ENCODE measurements around the gene OCA2.
"Not testable (repeated sequence)": the region's sequence is repeated elsewhere in the genome, so short reads cannot be mapped to it uniquely, and the experiment has no call there.

The OCA2 gene

GRCh38 chr15:28098766-28099554 is at the start of gene OCA2:
OCA2 (minus strand) TSS chr15:28099315; CDS start chr15:28081874, 17,441 bp downstream.
- DNase-seq = no peak

DNA sequence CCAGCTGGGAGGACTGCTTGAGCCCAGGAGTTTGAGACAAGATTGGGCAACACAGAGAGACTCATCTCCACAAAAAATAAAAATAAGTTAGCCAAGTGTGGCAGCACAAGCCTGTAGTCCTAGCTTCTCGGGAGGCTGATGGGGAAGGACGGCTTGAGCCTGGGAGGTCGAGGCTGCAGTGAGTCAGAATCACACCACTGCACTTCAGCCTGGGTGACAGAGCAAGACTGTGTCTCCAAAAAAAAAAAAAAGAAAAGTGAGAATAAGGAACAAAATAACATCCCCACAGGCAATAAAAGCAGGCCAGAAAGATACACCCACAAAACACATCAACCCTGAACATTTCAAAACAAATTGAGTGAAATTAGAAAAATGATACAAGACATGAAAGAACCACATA is 48.7 kb upstream of the OCA2 start:
- DNase-seq = no peak

GRCh38 chr15:28145419-28145818 is 46.3 kb upstream of the OCA2 start:
- DNase-seq = not testable (repeated sequence)

GRCh38 chr15:28140062-28140461 is 40.9 kb upstream of the OCA2 start:
- no peak for DNase-seq

DNA sequence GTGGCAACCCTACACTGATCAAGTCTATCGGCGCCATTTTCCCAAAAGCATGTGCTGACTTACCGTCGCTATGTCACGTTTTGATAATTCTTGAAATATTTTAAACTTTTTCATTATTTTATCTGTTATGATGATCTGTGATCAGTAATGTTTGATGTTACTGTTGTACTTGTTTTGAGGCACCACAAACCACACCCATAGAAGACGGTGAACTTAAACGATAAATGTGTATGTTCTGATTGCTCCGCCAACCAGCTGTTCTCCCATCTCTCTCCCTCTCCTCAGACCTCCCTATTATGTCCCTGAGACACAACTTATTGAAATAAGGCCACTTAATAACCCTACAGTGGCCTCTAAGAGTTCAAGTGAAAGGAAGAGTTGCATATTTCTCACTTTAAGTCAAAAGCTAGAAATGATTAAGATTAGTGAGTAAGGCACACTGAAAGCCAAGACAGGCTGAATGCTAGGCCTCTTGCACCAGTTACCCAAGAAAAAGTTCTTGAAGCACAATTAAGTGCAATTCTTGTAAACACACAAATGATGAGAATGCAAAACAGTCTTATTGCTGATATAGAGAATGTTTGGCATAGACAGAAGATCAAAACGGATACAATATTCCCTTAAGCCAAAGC is 38.4 kb upstream of the OCA2 start:
- DNase-seq = not testable (repeated sequence)

DNA sequence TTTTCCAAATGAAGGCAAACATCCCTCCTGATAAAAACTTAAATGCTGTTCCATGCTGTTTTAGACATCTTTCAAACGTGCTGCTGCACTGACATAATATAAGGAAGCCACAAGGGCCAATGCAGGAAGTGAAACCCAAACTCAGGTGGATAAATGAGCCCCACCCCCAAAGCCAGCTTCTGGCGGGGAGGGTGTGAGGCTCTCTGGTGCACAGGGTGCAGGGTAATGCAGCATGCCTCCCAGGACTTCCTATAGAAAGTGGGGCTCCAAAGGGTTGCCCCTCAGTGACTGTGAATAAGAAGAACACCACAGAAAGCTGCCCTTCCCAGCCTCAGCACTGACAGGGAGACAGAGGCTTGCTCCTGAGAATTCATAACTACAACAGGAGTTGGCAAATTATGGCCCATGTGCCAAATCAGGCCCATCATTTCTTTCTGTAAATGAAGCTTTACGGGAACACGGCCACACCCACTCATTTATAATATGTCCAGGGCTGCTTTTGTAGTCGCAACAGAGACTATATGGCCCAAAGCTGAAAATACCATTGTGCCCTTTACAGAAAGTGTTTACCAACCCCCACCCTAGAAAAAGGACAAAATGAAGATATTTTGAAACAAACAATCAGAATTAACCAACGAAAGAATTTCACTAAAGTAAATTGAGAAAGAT is 37.3 kb upstream of the OCA2 start:
- DNase-seq = not testable (repeated sequence)

DNA sequence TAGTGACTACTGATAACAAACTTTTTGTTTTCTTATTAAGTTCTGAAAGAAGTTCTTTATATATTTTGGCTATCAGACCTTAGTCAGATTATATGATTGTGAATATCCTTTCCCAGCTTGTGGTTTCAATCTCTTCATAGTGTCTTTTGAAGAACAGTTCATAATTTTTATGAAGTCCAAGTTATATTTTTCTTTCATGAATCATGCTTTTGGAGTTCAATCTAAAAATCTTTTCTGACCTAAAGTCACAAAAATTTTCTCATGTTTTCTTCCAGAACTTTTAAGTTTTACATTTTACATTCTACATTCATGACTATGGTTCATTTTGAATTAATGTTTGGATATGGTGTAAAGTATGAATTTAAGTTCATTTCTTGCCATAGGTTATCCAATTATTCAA is 34.2 kb upstream of the OCA2 start:
- no peak for DNase-seq

DNA sequence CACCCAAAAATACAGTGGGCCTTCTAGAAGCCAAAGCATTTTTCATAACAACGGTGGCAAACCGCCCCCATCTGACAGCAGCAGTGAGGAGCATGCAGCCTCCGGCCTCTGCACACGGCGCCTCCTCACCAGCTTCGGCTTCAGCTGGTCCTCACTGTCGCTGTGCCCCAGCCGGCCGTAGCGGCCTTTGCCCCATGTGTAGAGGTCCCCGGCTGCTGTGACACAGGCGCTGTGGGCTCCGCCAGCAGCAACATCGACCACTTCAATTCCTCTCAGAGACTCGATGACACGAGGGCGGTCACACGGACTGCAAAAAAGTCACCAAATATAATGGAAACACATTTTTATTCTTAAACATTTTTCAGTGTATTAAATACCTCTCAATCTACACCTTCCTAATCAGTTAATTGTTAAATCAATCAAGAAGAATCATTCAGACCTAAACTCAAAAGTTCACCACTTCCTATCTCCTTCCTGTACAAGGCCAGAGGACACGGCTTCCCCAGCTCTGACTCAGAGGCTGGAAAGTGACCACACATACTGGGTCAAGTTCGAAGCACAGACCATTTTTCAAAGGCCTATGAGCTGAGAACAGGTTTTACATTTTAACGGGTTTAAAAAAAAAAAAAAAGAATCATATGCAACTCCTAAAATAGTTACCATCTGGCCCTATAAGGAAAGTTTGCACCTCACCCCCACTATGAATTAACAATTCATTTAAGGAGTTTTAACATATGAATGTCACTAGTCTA is 33.6 kb upstream of the OCA2 start:
- no peak for DNase-seq

DNA sequence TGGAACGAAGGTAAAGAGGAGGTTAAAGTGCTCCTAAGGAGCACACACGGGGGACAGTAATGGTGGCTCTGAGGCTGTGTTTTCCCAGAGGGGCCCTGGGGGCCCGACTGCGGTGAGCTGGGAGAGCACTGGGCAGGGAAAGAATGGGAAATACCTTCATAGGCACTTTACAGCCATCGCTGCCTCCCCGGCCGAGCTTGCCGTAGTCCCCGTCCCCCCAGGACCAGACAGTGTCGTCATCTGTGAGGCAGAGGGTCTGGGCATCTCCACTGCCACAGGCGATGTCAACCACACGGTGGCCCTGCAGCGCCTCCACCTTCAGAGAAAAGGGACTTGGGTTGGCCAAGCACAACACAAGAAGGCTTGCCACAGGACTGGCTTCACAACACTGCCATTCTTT is 32.8 kb upstream of the OCA2 start:
- no peak for DNase-seq

- no peak for DNase-seq
Observed at GRCh38 chr15:28131400-28131799, 32.3 kb upstream of the OCA2 start.

GRCh38 chr15:28130651-28131050 is 31.5 kb upstream of the OCA2 start:
- no peak for DNase-seq

GRCh38 chr15:28129231-28129848 is 30.2 kb upstream of the OCA2 start:
- DNase-seq = no peak

GRCh38 chr15:28128031-28128430 is 28.9 kb upstream of the OCA2 start:
- DNase-seq = no peak

DNA sequence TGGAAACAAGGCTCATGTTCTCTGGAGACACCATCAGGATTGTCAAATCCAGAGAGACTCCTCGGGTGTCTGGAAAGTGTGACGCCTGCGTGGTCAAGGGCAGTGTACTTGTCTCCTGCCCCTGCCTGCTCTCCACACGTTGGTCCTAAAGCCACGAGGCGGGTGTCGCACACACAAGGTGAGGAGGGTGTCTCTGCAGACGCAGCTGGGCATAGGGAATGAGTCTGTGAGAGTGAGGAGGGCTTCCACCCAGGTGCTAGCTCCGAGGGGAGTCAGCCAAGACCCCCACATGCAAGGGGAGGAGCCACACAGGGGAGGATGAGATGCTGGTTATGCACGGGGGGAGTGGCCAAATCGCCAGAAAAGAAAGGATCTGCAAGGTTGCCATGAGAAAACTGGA is 27.9 kb upstream of the OCA2 start:
- no peak for DNase-seq

GRCh38 chr15:28125673-28126651 is 26.8 kb upstream of the OCA2 start:
- peak in 1 of 2 experiments; percentile 8 for DNase-seq

GRCh38 chr15:28124841-28125240 is 25.7 kb upstream of the OCA2 start:
- no peak for DNase-seq

DNA sequence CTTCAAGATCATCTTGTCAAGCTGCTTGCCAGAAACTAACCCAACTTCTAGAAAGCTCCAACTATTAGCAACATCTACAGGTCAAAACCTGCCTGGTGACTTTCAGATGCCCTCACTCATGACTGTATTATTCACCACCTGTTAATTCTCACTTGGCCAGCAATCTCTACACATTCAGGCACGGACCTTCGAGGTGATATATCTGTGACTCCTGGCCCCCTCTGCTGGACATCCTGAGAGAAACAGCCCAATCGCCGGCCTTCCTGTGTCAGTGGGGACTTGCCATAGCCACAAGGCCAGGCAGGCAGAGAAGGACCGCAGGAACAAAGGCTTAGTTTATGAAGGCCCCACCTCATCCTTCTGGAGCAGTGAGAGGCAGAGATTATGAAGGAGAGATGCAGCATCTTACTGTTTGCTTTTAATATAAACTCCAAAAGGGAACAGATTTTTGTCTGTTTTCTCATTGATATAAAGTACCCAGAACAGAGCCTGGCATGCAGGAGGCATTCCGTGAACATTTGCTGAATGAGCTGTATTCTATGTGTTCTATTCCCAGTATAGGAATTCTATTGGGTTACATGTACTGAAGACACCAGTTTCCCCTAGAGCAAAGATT is 24.4 kb upstream of the OCA2 start:
- DNase-seq = peak; percentile 18 to 20

DNA sequence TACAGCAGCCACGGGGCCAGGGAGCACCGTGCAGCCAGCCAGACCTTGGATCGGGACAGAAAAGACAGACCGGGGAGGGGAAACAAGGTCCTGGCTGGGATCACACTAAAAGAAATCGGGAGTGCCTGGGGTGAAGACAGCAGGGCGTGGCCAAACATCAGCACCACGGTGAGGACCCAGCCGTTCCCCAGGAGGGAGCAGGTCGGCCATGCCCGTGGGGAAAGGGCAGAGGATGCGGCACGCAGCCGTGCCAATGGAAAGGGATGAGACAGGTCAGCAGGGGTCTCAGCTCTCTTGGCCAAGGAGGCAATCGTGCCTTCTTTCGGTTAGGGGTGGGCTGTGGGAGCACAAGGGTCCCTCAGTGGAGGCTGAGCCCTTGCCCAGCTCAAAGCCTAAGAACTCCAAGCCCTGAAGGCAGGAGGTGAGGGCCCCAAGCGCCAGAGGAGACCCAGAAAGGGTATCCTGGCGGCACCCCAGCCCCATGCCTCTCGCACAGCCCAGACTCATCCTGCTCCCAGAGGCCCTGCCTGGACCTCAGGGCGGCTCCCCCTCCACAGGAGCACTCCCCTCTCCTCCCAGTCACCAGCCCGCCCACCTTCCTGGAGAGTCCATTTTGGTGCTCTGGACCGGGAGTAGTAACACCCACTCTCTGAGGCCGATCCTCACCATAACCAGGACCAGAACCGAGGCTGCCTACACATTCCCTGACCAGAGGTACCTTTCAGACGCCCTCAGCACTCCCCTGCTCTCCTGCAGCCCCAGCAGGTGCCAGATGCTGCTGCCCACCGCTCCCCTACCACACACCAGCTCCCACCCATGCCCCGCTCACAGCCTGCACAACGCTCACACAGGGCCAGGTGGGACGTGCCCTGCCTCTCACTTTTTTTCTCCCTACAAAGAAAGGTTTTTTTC is 23.2 kb upstream of the OCA2 start:
- DNase-seq = no peak

DNA sequence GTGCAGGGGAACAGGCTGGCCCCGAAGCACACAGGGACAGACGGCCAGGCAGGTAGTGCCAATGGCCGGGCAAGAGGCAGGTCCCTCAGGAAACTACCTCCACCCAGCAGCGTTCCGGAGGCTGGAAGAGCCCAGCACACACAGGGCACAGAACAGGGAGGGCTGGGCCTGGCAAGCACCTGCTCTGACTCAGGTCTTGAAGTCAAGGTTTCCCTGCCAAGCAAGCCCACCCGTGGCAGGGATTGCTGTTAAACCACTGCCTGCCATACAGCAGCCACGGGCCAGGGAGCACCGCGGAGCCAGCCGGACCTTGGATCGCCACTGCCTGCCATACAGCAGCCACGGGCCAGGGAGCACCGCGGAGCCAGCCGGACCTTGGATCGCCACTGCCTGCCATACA is 22.5 kb upstream of the OCA2 start:
- not testable (repeated sequence) for DNase-seq

DNA sequence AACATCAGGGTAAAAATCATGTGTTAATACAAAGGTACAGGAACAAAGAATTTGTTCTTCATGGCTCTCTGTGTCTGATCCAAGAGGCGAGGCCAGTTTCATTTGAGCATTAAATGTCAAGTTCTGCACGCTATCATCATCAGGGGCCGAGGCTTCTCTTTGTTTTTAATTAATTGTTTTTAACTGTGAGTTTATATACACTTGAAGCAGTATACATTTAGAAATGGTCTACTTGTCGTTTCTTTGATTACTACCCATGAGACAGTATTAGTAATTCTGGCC is 21.2 kb upstream of the OCA2 start:
- no peak for DNase-seq

Measured in AML-193 (cell line).